ENCODE results near the gene ABCA13. TPM values are rescaled to one million over a fixed set of nuclear protein-coding genes. Genes with fewer than 3 reads are reported as not detected.

Gene ABCA13
- total RNA-seq, 1 experiment from 2014 or later = 1.7 TPM

DNA sequence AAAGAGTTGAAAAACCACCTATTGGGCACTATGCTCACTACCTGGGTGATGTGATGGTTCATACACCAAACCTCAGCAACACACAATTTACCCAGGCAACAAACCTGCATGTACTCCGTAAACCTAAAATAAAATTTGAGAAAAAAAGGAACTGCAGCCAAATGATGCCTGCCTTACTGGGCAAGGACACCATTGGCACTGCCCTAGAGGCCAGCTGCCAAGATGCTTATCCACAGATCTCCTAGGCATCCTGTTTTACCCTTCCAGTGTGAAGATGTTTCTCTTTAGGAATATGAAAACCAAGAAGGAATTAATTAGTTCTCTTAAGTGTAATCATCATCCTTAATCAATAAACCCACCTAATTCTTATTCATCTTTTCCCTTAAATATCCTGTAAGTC is 133.4 kb downstream of the ABCA13 start:
- H3K36me3 ChIP-seq (ENCODE audit: control insufficient read depth, insufficient read depth, low read length) = no peaks in the 10 kb centered on the region
- ChIA-PET POLR2A (no interaction called here), CTCF (no interaction called here)
- ATAC-seq (no peak), DNase-seq (ENCODE audit: low read depth, low spot score) (no peak)
- H3K27me3 ChIP-seq (ENCODE audit: control insufficient read depth, insufficient read depth, low read length) = no peaks in the 10 kb centered on the region
- no peak overlapping the region for H3K4me3 ChIP-seq (ENCODE audit: low read depth in 2 of 2, low read length in 2 of 2)
- intact Hi-C loops (cut with micrococcal nuclease; ENCODE audit: unreplicated experiment) = no loop called here
- H3K4me1 ChIP-seq (ENCODE audit: control insufficient read depth, insufficient read depth, low read length) = no peaks in the 10 kb centered on the region
- H3K9me3 ChIP-seq (ENCODE audit: control insufficient read depth, insufficient read depth, low read depth, low read length) = no peaks in the 10 kb centered on the region
- no peak for TF ChIP-seq SIN3A (IDR thresholded peaks at IDR 0.05; ENCODE audit: borderline replicate concordance, insufficient read depth, low read depth, low read length)
- TF ChIP-seq TCF7L2 (IDR thresholded peaks at IDR 0.05; ENCODE audit: low read depth, low read length) = no peak
- TF ChIP-seq, protein P1, sequence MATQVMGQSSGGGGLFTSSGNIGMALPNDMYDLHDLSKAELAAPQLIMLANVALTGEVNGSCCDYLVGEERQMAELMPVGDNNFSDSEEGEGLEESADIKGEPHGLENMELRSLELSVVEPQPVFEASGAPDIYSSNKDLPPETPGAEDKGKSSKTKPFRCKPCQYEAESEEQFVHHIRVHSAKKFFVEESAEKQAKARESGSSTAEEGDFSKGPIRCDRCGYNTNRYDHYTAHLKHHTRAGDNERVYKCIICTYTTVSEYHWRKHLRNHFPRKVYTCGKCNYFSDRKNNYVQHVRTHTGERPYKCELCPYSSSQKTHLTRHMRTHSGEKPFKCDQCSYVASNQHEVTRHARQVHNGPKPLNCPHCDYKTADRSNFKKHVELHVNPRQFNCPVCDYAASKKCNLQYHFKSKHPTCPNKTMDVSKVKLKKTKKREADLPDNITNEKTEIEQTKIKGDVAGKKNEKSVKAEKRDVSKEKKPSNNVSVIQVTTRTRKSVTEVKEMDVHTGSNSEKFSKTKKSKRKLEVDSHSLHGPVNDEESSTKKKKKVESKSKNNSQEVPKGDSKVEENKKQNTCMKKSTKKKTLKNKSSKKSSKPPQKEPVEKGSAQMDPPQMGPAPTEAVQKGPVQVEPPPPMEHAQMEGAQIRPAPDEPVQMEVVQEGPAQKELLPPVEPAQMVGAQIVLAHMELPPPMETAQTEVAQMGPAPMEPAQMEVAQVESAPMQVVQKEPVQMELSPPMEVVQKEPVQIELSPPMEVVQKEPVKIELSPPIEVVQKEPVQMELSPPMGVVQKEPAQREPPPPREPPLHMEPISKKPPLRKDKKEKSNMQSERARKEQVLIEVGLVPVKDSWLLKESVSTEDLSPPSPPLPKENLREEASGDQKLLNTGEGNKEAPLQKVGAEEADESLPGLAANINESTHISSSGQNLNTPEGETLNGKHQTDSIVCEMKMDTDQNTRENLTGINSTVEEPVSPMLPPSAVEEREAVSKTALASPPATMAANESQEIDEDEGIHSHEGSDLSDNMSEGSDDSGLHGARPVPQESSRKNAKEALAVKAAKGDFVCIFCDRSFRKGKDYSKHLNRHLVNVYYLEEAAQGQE (IDR thresholded peaks at IDR 0.05; ENCODE audit: insufficient read depth in 1 of 2, low read depth in 2 of 2, low read length in 1 of 2) = no peak
- TF ChIP-seq POLR2AphosphoS5 (IDR thresholded peaks at IDR 0.05; ENCODE audit: low read depth, low read length) = no peak
- TF ChIP-seq, protein P2, sequence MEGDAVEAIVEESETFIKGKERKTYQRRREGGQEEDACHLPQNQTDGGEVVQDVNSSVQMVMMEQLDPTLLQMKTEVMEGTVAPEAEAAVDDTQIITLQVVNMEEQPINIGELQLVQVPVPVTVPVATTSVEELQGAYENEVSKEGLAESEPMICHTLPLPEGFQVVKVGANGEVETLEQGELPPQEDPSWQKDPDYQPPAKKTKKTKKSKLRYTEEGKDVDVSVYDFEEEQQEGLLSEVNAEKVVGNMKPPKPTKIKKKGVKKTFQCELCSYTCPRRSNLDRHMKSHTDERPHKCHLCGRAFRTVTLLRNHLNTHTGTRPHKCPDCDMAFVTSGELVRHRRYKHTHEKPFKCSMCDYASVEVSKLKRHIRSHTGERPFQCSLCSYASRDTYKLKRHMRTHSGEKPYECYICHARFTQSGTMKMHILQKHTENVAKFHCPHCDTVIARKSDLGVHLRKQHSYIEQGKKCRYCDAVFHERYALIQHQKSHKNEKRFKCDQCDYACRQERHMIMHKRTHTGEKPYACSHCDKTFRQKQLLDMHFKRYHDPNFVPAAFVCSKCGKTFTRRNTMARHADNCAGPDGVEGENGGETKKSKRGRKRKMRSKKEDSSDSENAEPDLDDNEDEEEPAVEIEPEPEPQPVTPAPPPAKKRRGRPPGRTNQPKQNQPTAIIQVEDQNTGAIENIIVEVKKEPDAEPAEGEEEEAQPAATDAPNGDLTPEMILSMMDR (IDR thresholded peaks at IDR 0.05) = no peak
- in situ Hi-C loops (cut with HindIII; ENCODE audit: low pct_unique_long_range_greater_than_20kb, low sequenced_read_pairs) = no loop called here
- H3K27ac ChIP-seq (ENCODE audit: low read length) = no peak overlapping the region
- BruUV-seq (replicated peaks) = no TSS peak

DNA sequence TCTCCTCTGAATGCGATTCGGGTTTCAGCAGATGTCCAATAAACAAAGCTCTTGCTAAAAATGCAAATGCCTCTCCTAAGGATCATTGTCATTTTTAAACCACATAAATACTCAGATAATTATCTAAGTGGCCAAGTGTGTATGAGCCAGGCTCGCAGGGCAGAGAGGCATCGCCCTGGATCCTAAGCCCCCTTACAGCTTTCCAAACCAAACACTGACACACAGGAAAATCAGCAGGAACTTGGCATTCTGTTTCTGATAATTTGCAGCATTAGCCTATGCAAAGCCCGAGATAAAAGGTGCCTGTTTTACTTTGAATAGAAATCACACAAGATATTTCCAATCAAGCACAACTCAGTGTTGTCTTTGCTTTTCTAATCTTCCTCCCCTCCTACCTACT is 134.4 kb downstream of the ABCA13 start:
- POLR2A ChIA-PET = no interaction called here
- Histone ChIP-seq H3K9me3 (ENCODE audit: control insufficient read depth, insufficient read depth, low read depth, low read length) (no peaks in the 10 kb centered on the region), H3K4me3 (ENCODE audit: low read depth in 2 of 2, low read length in 2 of 2) (no peak overlapping the region), H3K27ac (ENCODE audit: low read length) (no peak overlapping the region), H3K4me1 (ENCODE audit: control insufficient read depth, insufficient read depth, low read length) (no peaks in the 10 kb centered on the region), H3K27me3 (ENCODE audit: control insufficient read depth, insufficient read depth, low read length) (no peaks in the 10 kb centered on the region), H3K36me3 (ENCODE audit: control insufficient read depth, insufficient read depth, low read length) (no peaks in the 10 kb centered on the region)
- TF ChIP-seq POLR2AphosphoS5 (IDR thresholded peaks at IDR 0.05; ENCODE audit: low read depth, low read length) = no peak
- TF ChIP-seq SIN3A (IDR thresholded peaks at IDR 0.05; ENCODE audit: borderline replicate concordance, insufficient read depth, low read depth, low read length) = no peak
- TF ChIP-seq TCF7L2 (IDR thresholded peaks at IDR 0.05; ENCODE audit: low read depth, low read length) = no peak
- TF ChIP-seq, protein P2 (IDR thresholded peaks at IDR 0.05) = no peak
- TF ChIP-seq, protein P1 (IDR thresholded peaks at IDR 0.05; ENCODE audit: insufficient read depth in 1 of 2, low read depth in 2 of 2, low read length in 1 of 2) = no peak
- ATAC-seq (no peak), DNase-seq (ENCODE audit: low read depth, low spot score) (no peak)
- CTCF ChIA-PET = interaction anchor here (0.6 to 0.7 kb wide), 2 partner anchors 23 to 432 kb away, joined by 3 read pairs; no protein-coding TSS in a partner anchor
- in situ Hi-C loops (cut with HindIII; ENCODE audit: low pct_unique_long_range_greater_than_20kb, low sequenced_read_pairs) (no loop called here), intact Hi-C loops (cut with micrococcal nuclease; ENCODE audit: unreplicated experiment) (no loop called here)
- BruUV-seq (replicated peaks) = no TSS peak

Data from Panc1 (cell line).